Naive thymus-derived CD4-positive, alpha-beta T cell (primary cell): Measurements from ENCODE around the gene ACADL. TPM values are rescaled to one million over a fixed set of nuclear protein-coding genes. Genes with fewer than 3 reads are reported as not detected.
"Not testable (repeated sequence)": the region's sequence is repeated elsewhere in the genome, so short reads cannot be mapped to it uniquely, and the experiment has no call there.

Experiments used
- ATAC-seq: fragments of 150-1000 bp; cut with Tn5 transposase; 2 replicates; pipeline ENCODE4 v1.10.0; 2021; ENCODE audit warnings: mild to moderate bottlenecking, moderate library complexity
- CTCF ChIA-PET: fragments of 350-600 bp; sonication (Branson Sonifier 250); formaldehyde crosslinking; loops from one replicate; lab custom pipeline; 2021; ENCODE audit warnings: antibody characterized with exemption; lab: Charles Lee
- POLR2A ChIA-PET: fragments of 350-600 bp; sonication (Branson Sonifier 250); formaldehyde crosslinking; loops from one replicate; lab custom pipeline; 2021; ENCODE audit warnings: antibody characterized with exemption, inconsistent platforms; lab: Charles Lee
- DNase-seq, 9 donors: peaks; one replicate each; pipeline versions ENCODE4 v3.0.0 to v3.0.0-alpha.2; 2020 to 2022; ENCODE audit warnings: mixed read lengths in 1 of 9
- H3K27ac ChIP-seq: one replicate; pipeline ENCODE4 v1.7.0; 2013; ENCODE audit warnings: mild to moderate bottlenecking, low read depth, low read length, moderate library complexity
- H3K27me3 ChIP-seq, 2 donors: one replicate each; pipeline ENCODE4 v1.7.0; 2013; ENCODE audit warnings: low read length in 2 of 2, mild to moderate bottlenecking in 2 of 2, moderate library complexity in 2 of 2; ENCODE audit not compliant: control insufficient read depth in 2 of 2, insufficient read depth in 2 of 2
- H3K36me3 ChIP-seq, 3 experiments: 1 replicate in 2 of 3; 2 replicates in 1 of 3; pipeline ENCODE4 v1.7.0; 2013; ENCODE audit warnings: low read length in 3 of 3, mild to moderate bottlenecking in 3 of 3, moderate library complexity in 1 of 3; ENCODE audit not compliant: insufficient read depth in 3 of 3, control insufficient read depth in 2 of 3
- H3K4me1 ChIP-seq, 2 donors: one replicate each; pipeline ENCODE4 v1.7.0; 2013; ENCODE audit warnings: low read length in 2 of 2, mild to moderate bottlenecking in 2 of 2, moderate library complexity in 1 of 2; ENCODE audit not compliant: control insufficient read depth in 2 of 2, insufficient read depth in 2 of 2
- H3K4me3 ChIP-seq: 2 replicates; pipeline ENCODE4 v1.7.0; 2013; ENCODE audit warnings: mild to moderate bottlenecking, low read length
- H3K9me3 ChIP-seq, 3 experiments: 1 replicate in 2 of 3; 2 replicates in 1 of 3; pipeline ENCODE4 v1.7.0; 2013; ENCODE audit warnings: low read length in 3 of 3; ENCODE audit not compliant: control insufficient read depth in 2 of 3
- H3K27ac Mint-ChIP-seq, 9 donors: one replicate each; pipeline ENCODE4 v1.8.0; 2020 to 2022; ENCODE audit warnings: mixed read lengths in 9 of 9, mild to moderate bottlenecking in 8 of 9, moderate library complexity in 5 of 9, inconsistent platforms in 2 of 9
- H3K27me3 Mint-ChIP-seq, 5 donors: one replicate each; pipeline ENCODE4 v1.8.0; 2021 to 2022; ENCODE audit warnings: mixed read lengths in 5 of 5, mild to moderate bottlenecking in 1 of 5
- H3K36me3 Mint-ChIP-seq, 5 donors: one replicate each; pipeline ENCODE4 v1.8.0; 2020 to 2022; ENCODE audit warnings: mixed read lengths in 5 of 5, mild to moderate bottlenecking in 3 of 5, inconsistent platforms in 1 of 5
- H3K4me1 Mint-ChIP-seq, 7 donors: one replicate each; pipeline ENCODE4 v1.8.0; 2020 to 2022; ENCODE audit warnings: mixed read lengths in 7 of 7, mild to moderate bottlenecking in 3 of 7, inconsistent platforms in 1 of 7
- H3K4me3 Mint-ChIP-seq, 10 donors: one replicate each; pipeline ENCODE4 v1.8.0; 2020 to 2022; ENCODE audit warnings: mild to moderate bottlenecking in 10 of 10, mixed read lengths in 10 of 10, moderate library complexity in 6 of 10, inconsistent platforms in 2 of 10
- H3K9me3 Mint-ChIP-seq, 11 donors: one replicate each; pipeline ENCODE4 v1.8.0; 2020 to 2022; ENCODE audit warnings: mixed read lengths in 11 of 11, mild to moderate bottlenecking in 4 of 11, inconsistent platforms in 1 of 11, moderate library complexity in 1 of 11
- intact Hi-C, 2 donors: fragments of 100-400 bp; cut with micrococcal nuclease; formaldehyde crosslinking; loops; one replicate each; pipeline ENCODE4 v1.15.1; 2023
- polyA plus RNA-seq, 2 donors: library from polyadenylated mRNA; unstranded; fragments of 300-500 nt; fragmentation: Illumina TruSeq; gene quantifications; one replicate each; pipeline ENCODE4 v1.2.3, GENCODE V29; 2021
- total RNA-seq, 6 experiments: library from RNA in 5 of 6; stranded (reverse) in 5 of 6; gene quantifications; 1 replicate in 5 of 6; 2 replicates in 1 of 6; pipeline ENCODE4 v1.2.3 and lab custom pipeline; 2021 to 2026

ACADL gene
- total and polyA plus RNA-seq, 7 experiments from 2014 or later: not detected

GRCh38 chr2:210181606-210182088 lies 43.6 kb downstream of the ACADL start:
- CTCF ChIA-PET: interaction anchor here (0.7 to 1.3 kb wide), 2 partner anchors 13 to 177 kb away, joined by 3 to 4 read pairs; no protein-coding TSS in a partner anchor
- intact Hi-C loops: loop anchor here in 1 of 2 donors (1.0 kb wide), 1 partner anchor 10 kb away; the partner anchor contains the start of gene KANSL1L
- not testable (repeated sequence) for H3K4me3 ChIP-seq, ATAC-seq, H3K27me3 ChIP-seq, H3K9me3 ChIP-seq, H3K36me3 ChIP-seq, H3K27ac ChIP-seq
- peaks cover 16 to 44% (median 32%) of the 10 kb centered on the region in 11 donors for H3K9me3 Mint-ChIP-seq
- POLR2A ChIA-PET: interaction anchor here (1.3 kb wide), 1 partner anchor 9 kb away, joined by 3 read pairs; no protein-coding TSS in a partner anchor
- H3K36me3 Mint-ChIP-seq: peaks cover 12 to 28% (median 24%) of the 10 kb centered on the region in 5 donors
- peaks cover 0 to 12% of the 10 kb centered on the region in 2 donors for H3K4me1 ChIP-seq
- peak overlapping the region; percentile 16 to 89 (median 76) for H3K27ac Mint-ChIP-seq
- H3K4me1 Mint-ChIP-seq: peaks cover 4 to 30% (median 25%) of the 10 kb centered on the region in 7 donors
- DNase-seq: peak in 7 of 9 donors; percentile 12 to 56 (median 36)
- H3K27me3 Mint-ChIP-seq: peaks cover 0 to 25% (median 10%) of the 10 kb centered on the region in 5 donors
- peak overlapping the region; percentile 44 to 82 (median 62) for H3K4me3 Mint-ChIP-seq

GRCh38 chr2:210181033-210181605 lies 44.1 kb downstream of the ACADL start:
- not testable (repeated sequence) for ATAC-seq, DNase-seq, H3K4me3 ChIP-seq, H3K9me3 ChIP-seq, H3K36me3 ChIP-seq, H3K27ac ChIP-seq, H3K27me3 ChIP-seq
- Mint-ChIP-seq H3K4me3 (peak overlapping the region; percentile 44 to 82 (median 62)), H3K27ac (peak overlapping the region; percentile 16 to 89 (median 76)), H3K4me1 (peaks cover 4 to 30% (median 25%) of the 10 kb centered on the region in 7 donors), H3K36me3 (peaks cover 9 to 25% (median 21%) of the 10 kb centered on the region in 5 donors), H3K9me3 (peaks cover 16 to 39% (median 27%) of the 10 kb centered on the region in 11 donors), H3K27me3 (peaks cover 0 to 29% (median 10%) of the 10 kb centered on the region in 5 donors)
- ChIA-PET POLR2A (interaction anchor here (1.0 to 1.3 kb wide), 2 partner anchors 9 to 10 kb away, joined by 3 to 4 read pairs; partner anchors contain the start of gene KANSL1L), CTCF (interaction anchor here (0.7 to 1.3 kb wide), 2 partner anchors 14 to 176 kb away, joined by 3 to 4 read pairs; no protein-coding TSS in a partner anchor)
- peaks cover 0 to 12% of the 10 kb centered on the region in 2 donors for H3K4me1 ChIP-seq
- intact Hi-C loops: loop anchor here in 1 of 2 donors (1.0 kb wide), 1 partner anchor 10 kb away; the partner anchor contains the start of gene KANSL1L

GRCh38 chr2:210180477-210180876 lies 44.8 kb downstream of the ACADL start:
- Histone ChIP-seq H3K27ac (no peak overlapping the region), H3K4me3 (no peak overlapping the region), H3K4me1 (peaks cover 0 to 12% of the 10 kb centered on the region in 2 donors), H3K9me3 (peaks cover 0 to 5% (median 0%) of the 10 kb centered on the region in 3 experiments), H3K27me3 (no peaks in the 10 kb centered on the region), H3K36me3 (no peaks in the 10 kb centered on the region)
- DNase-seq: no peak
- ChIA-PET CTCF (interaction anchor here (1.3 kb wide), 1 partner anchor 14 kb away, joined by 4 read pairs; no protein-coding TSS in a partner anchor), POLR2A (interaction anchor here (1.0 kb wide), 1 partner anchor 10 kb away, joined by 4 read pairs; the partner anchor contains the start of gene KANSL1L)
- Mint-ChIP-seq H3K27me3 (peaks cover 0 to 35% (median 8%) of the 10 kb centered on the region in 5 donors), H3K9me3 (peaks cover 14 to 33% (median 23%) of the 10 kb centered on the region in 11 donors), H3K36me3 (peaks cover 7 to 24% (median 20%) of the 10 kb centered on the region in 5 donors), H3K4me3 (peak overlapping the region in 1 of 10 donors; percentile 82), H3K4me1 (peaks cover 4 to 30% (median 25%) of the 10 kb centered on the region in 7 donors), H3K27ac (peak overlapping the region in 4 of 9 donors; percentile 19 to 81 (median 60))
- no peak for ATAC-seq
- intact Hi-C loops: no loop called here

- ATAC-seq: no peak
- peaks cover 0 to 17% (median 13%) of the 10 kb centered on the region in 5 donors for H3K36me3 Mint-ChIP-seq
- Histone ChIP-seq H3K4me1 (peaks cover 0 to 12% of the 10 kb centered on the region in 2 donors), H3K27me3 (no peaks in the 10 kb centered on the region), H3K36me3 (no peaks in the 10 kb centered on the region), H3K4me3 (no peak overlapping the region), H3K27ac (no peak overlapping the region), H3K9me3 (peaks cover 0 to 5% (median 0%) of the 10 kb centered on the region in 3 experiments)
- peaks cover 4 to 30% (median 25%) of the 10 kb centered on the region in 7 donors for H3K4me1 Mint-ChIP-seq
- H3K27ac Mint-ChIP-seq: peak overlapping the region in 3 of 9 donors; percentile 19 to 54 (median 32)
- CTCF ChIA-PET: no interaction called here
- intact Hi-C loops: loop anchor here (10.0 kb wide), 1 partner anchor 755 kb away; the partner anchor contains the start of gene MAP2 (in 2 of the 2)
- no peak for DNase-seq
- H3K9me3 Mint-ChIP-seq: peaks cover 11 to 25% (median 16%) of the 10 kb centered on the region in 11 donors
- H3K27me3 Mint-ChIP-seq: peaks cover 0 to 41% (median 8%) of the 10 kb centered on the region in 5 donors
- H3K4me3 Mint-ChIP-seq: no peak overlapping the region
- POLR2A ChIA-PET: no interaction called here
Measured at GRCh38 chr2:210179351-210179990, 45.8 kb downstream of the ACADL start.

GRCh38 chr2:210177769-210178168 lies 47.5 kb downstream of the ACADL start:
- no peaks in the 10 kb centered on the region for H3K27me3 ChIP-seq
- Mint-ChIP-seq H3K27me3 (peaks cover 0 to 53% (median 0%) of the 10 kb centered on the region in 5 donors), H3K27ac (no peak overlapping the region), H3K4me3 (no peak overlapping the region), H3K36me3 (peaks cover 0 to 5% (median 0%) of the 10 kb centered on the region in 5 donors), H3K9me3 (peaks cover 0 to 8% (median 4%) of the 10 kb centered on the region in 11 donors), H3K4me1 (peaks cover 4 to 32% (median 25%) of the 10 kb centered on the region in 7 donors)
- no peak overlapping the region for H3K27ac ChIP-seq
- no peaks in the 10 kb centered on the region for H3K36me3 ChIP-seq
- CTCF ChIA-PET: no interaction called here
- H3K9me3 ChIP-seq: no peaks in the 10 kb centered on the region
- DNase-seq (no peak), ATAC-seq (no peak)
- H3K4me3 ChIP-seq: no peak overlapping the region
- POLR2A ChIA-PET: no interaction called here
- intact Hi-C loops: loop anchor here (10.0 kb wide), 1 partner anchor 753 kb away; the partner anchor contains the start of gene MAP2 (in 2 of the 2)
- peaks cover 0 to 12% of the 10 kb centered on the region in 2 donors for H3K4me1 ChIP-seq

- H3K4me3 Mint-ChIP-seq, H3K27ac ChIP-seq, H3K36me3 ChIP-seq, DNase-seq, H3K9me3 Mint-ChIP-seq, CTCF ChIA-PET, H3K36me3 Mint-ChIP-seq, H3K27ac Mint-ChIP-seq, H3K4me3 ChIP-seq, ATAC-seq, H3K9me3 ChIP-seq, POLR2A ChIA-PET, H3K27me3 ChIP-seq: not testable (repeated sequence)
- H3K27me3 Mint-ChIP-seq: peaks cover 0 to 55% (median 0%) of the 10 kb centered on the region in 5 donors
- peaks cover 5 to 34% (median 27%) of the 10 kb centered on the region in 7 donors for H3K4me1 Mint-ChIP-seq
- intact Hi-C loops: loop anchor here (10.0 kb wide), 1 partner anchor 752 kb away; the partner anchor contains the start of gene MAP2 (in 2 of the 2)
- peaks cover 0 to 13% of the 10 kb centered on the region in 2 donors for H3K4me1 ChIP-seq
Measured at GRCh38 chr2:210177115-210177514, 48.1 kb downstream of the ACADL start.
